ENCODE data around the gene SLMAP.
"Not testable (repeated sequence)": the region's sequence is repeated elsewhere in the genome, so short reads cannot be mapped to it uniquely, and the experiment has no call there.

SLMAP gene

DNA sequence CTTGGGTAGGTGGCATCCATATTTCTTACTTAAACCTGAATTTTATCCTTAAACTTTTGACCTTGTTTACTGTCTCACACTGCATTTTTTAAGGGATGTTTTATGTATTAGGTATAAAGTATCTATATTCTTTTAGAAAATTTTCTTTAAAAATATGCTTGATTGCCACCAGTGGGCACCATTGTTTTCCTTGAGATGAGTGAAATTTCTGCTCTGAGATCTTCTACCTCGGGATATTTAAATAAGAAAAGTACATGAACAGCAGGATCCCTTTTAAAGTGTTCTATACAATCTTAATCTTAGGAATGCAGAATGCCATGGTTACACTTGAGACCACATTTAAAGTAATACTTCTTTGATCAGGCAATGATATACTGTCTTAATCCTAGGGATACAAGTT, 108.7 kb downstream of the SLMAP start:
- no peak for DNase-seq (ENCODE audit: low read depth in 1 of 2, low spot score in 1 of 2)
- H3K4me3 ChIP-seq (replicated peaks; ENCODE audit: insufficient read depth, low read length): no peak overlapping the region
- TF ChIP-seq SPI1 (IDR thresholded peaks at IDR 0.05; ENCODE audit: borderline replicate concordance, low read depth) (no peak), POLR2AphosphoS5 (IDR thresholded peaks at IDR 0.05; ENCODE audit: low read depth) (no peak), GABPA (IDR thresholded peaks at IDR 0.05; ENCODE audit: low read depth) (no peak)
- TF ChIP-seq, protein P1, sequence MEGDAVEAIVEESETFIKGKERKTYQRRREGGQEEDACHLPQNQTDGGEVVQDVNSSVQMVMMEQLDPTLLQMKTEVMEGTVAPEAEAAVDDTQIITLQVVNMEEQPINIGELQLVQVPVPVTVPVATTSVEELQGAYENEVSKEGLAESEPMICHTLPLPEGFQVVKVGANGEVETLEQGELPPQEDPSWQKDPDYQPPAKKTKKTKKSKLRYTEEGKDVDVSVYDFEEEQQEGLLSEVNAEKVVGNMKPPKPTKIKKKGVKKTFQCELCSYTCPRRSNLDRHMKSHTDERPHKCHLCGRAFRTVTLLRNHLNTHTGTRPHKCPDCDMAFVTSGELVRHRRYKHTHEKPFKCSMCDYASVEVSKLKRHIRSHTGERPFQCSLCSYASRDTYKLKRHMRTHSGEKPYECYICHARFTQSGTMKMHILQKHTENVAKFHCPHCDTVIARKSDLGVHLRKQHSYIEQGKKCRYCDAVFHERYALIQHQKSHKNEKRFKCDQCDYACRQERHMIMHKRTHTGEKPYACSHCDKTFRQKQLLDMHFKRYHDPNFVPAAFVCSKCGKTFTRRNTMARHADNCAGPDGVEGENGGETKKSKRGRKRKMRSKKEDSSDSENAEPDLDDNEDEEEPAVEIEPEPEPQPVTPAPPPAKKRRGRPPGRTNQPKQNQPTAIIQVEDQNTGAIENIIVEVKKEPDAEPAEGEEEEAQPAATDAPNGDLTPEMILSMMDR (IDR thresholded peaks at IDR 0.05; ENCODE audit: insufficient read depth, low read length): no peak
- TF ChIP-seq, protein P2, sequence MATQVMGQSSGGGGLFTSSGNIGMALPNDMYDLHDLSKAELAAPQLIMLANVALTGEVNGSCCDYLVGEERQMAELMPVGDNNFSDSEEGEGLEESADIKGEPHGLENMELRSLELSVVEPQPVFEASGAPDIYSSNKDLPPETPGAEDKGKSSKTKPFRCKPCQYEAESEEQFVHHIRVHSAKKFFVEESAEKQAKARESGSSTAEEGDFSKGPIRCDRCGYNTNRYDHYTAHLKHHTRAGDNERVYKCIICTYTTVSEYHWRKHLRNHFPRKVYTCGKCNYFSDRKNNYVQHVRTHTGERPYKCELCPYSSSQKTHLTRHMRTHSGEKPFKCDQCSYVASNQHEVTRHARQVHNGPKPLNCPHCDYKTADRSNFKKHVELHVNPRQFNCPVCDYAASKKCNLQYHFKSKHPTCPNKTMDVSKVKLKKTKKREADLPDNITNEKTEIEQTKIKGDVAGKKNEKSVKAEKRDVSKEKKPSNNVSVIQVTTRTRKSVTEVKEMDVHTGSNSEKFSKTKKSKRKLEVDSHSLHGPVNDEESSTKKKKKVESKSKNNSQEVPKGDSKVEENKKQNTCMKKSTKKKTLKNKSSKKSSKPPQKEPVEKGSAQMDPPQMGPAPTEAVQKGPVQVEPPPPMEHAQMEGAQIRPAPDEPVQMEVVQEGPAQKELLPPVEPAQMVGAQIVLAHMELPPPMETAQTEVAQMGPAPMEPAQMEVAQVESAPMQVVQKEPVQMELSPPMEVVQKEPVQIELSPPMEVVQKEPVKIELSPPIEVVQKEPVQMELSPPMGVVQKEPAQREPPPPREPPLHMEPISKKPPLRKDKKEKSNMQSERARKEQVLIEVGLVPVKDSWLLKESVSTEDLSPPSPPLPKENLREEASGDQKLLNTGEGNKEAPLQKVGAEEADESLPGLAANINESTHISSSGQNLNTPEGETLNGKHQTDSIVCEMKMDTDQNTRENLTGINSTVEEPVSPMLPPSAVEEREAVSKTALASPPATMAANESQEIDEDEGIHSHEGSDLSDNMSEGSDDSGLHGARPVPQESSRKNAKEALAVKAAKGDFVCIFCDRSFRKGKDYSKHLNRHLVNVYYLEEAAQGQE (IDR thresholded peaks at IDR 0.05; ENCODE audit: insufficient replicate concordance, low read depth): no peak
- H3K27ac ChIP-seq (replicated peaks): no peak overlapping the region
- H3K27me3 ChIP-seq (ENCODE audit: insufficient read depth, poor library complexity, severe bottlenecking): no peaks in the 10 kb centered on the region

DNA sequence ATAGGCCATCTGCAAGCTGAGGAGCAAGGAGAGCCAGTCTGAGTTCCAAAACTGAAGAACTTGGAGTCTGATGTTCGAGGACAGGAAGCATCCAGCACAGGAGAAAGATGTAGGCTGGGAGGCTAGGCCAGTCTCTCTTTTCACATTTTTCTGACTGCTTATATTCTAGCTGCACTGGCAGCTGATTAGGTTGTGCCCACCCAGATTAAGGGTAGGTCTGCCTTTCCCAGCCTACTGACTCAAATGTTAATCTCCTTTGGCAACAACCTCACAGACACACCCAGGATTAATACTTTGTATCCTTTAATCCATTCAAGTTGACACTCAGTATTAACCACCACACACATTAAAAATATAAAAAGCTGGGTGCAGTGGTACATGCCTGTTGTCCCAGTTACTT, 113.0 kb downstream of the SLMAP start:
- H3K27ac ChIP-seq (replicated peaks); H3K27me3 ChIP-seq (ENCODE audit: insufficient read depth, poor library complexity, severe bottlenecking); DNase-seq (ENCODE audit: low read depth in 1 of 2, low spot score in 1 of 2); H3K4me3 ChIP-seq (replicated peaks; ENCODE audit: insufficient read depth, low read length): not testable (repeated sequence)

DNA sequence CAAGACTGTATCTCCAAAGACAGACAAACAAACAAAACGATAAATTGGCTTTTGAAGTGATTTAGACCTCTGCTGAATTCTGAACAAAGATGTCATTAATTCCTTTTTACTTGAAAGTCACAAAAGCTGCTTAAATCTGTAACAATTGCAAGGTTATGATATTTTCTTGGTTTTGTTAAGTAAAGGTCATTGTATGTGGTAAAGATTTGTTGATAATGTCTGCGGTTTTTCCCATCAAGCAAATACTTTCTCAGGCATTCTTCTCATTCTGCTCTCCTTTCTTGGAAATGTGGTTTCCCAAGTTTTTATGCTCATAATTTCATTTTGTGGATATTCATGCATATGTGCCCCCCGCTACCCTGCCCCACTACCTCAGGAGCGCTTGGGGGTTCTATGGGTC, 116.5 kb downstream of the SLMAP start:
- DNase-seq (ENCODE audit: low read depth in 1 of 2, low spot score in 1 of 2): no peak
- Histone ChIP-seq H3K4me3 (replicated peaks; ENCODE audit: insufficient read depth, low read length) (no peak overlapping the region), H3K27me3 (ENCODE audit: insufficient read depth, poor library complexity, severe bottlenecking) (no peaks in the 10 kb centered on the region), H3K27ac (replicated peaks) (no peak overlapping the region)
- TF ChIP-seq SPI1 (IDR thresholded peaks at IDR 0.05; ENCODE audit: borderline replicate concordance, low read depth) (no peak), GABPA (IDR thresholded peaks at IDR 0.05; ENCODE audit: low read depth) (no peak), POLR2AphosphoS5 (IDR thresholded peaks at IDR 0.05; ENCODE audit: low read depth) (no peak)
- TF ChIP-seq, protein P1 (IDR thresholded peaks at IDR 0.05; ENCODE audit: insufficient read depth, low read length): no peak
- TF ChIP-seq, protein P2 (IDR thresholded peaks at IDR 0.05; ENCODE audit: insufficient replicate concordance, low read depth): no peak

DNA sequence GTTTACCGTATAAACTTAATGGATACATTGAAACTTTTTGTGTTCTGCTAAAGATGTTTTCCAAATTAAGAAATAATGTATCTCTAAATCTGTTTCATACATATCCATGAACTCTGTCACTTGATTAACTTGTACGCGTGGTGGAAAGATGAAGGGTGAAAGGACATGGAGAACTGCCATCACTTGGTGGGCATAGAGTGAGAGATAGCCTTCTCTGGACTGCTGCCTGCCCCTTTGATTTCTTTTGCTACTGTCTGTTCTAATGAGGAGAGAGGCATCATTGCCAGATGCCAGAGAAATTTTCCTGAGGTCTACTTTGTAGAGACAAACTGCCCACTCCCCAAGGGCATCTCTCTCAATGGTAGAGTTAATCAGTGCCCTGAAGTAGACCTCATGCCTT, 120.5 kb downstream of the SLMAP start:
- TF ChIP-seq SPI1 (IDR thresholded peaks at IDR 0.05; ENCODE audit: borderline replicate concordance, low read depth) (no peak), GABPA (IDR thresholded peaks at IDR 0.05; ENCODE audit: low read depth) (no peak), POLR2AphosphoS5 (IDR thresholded peaks at IDR 0.05; ENCODE audit: low read depth) (no peak)
- TF ChIP-seq, protein P2 (IDR thresholded peaks at IDR 0.05; ENCODE audit: insufficient replicate concordance, low read depth): no peak
- TF ChIP-seq, protein P1 (IDR thresholded peaks at IDR 0.05; ENCODE audit: insufficient read depth, low read length): no peak
- Histone ChIP-seq H3K27ac (replicated peaks) (no peak overlapping the region), H3K4me3 (replicated peaks; ENCODE audit: insufficient read depth, low read length) (no peak overlapping the region), H3K27me3 (ENCODE audit: insufficient read depth, poor library complexity, severe bottlenecking) (no peaks in the 10 kb centered on the region)
- no peak for DNase-seq (ENCODE audit: low read depth in 1 of 2, low spot score in 1 of 2)

All from HL-60 (cell line).